ENCODE data around the gene TDG.
"Not testable (repeated sequence)": the region's sequence is repeated elsewhere in the genome, so short reads cannot be mapped to it uniquely, and the experiment has no call there.

Gene TDG

DNA sequence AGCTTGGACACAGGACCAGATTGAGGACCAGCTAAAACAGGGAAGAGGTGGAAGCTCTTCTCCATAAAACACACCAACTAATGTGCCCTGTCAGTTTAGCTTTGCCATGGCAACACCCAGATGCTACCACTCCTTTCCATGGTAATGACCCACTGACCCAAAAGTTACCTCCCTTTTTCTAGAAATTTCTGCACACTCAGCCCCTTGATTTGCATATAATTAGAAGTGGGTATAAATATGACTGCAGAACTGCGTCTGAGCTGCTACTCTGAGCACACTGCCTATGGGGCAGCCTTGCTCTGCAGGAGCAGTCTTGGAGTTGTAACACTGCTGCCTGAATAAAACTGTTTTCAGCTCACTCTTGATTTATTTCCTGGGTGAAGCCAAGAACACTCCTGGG lies 3.2 kb upstream of the TDG start:
- no peak for DNase-seq

- no peak for DNase-seq
These were observed 867 bp upstream of the TDG start for GRCh38 chr12:103964805-103965204.

GRCh38 chr12:103965255-103965589 lies 450 bp upstream of the TDG start:
- no peak for DNase-seq

GRCh38 chr12:103966736-103967135 lies 1.1 kb downstream of the TDG start:
- DNase-seq, result no peak

GRCh38 chr12:103969391-103969790 lies 3.7 kb downstream of the TDG start:
- no peak for DNase-seq

- DNase-seq, result no peak
These were observed 8.2 kb downstream of the TDG start for GRCh38 chr12:103973909-103974308.

- DNase-seq, result no peak
These were observed 9.7 kb downstream of the TDG start for GRCh38 chr12:103975368-103975767.

DNA sequence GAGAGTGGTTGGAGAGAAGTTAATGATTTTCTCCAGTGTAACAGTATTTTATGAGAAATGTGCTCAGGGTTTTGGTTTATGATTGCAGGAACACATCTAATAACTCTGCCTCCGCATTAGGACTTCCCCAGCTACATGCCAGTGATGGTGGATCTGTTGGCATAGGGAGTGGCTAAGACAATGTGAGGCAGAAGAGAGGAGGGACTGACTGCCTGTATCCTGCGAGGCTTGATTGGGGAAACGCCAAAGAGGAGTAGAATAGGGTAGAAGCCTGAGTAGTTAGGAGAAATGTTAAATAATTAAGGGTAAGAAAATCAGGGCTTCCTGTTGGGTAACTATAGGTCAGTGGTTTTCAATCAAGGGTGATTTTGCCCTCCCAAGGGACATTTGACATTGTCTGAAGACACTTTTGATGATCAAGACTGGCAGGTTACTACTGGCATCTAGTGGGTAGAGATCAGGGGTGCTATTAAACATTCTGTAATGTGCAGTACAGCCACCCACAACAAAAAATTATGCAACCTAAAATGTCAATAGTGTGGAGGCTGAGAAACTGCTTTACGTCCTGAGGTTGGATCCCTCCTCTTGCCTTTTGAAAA lies 12.8 kb downstream of the TDG start:
- no peak for DNase-seq

- no peak for DNase-seq
These were observed 21.2 kb downstream of the TDG start for GRCh38 chr12:103986829-103987228.

- DNase-seq, result peak; percentile 42 to 62
These were observed 28.6 kb downstream of the TDG start for GRCh38 chr12:103994235-103994634.

- no peak for DNase-seq
These were observed 30.9 kb downstream of the TDG start for GRCh38 chr12:103996595-103996994.

GRCh38 chr12:103997286-103997900 lies 31.7 kb downstream of the TDG start:
- DNase-seq, result no peak

DNA sequence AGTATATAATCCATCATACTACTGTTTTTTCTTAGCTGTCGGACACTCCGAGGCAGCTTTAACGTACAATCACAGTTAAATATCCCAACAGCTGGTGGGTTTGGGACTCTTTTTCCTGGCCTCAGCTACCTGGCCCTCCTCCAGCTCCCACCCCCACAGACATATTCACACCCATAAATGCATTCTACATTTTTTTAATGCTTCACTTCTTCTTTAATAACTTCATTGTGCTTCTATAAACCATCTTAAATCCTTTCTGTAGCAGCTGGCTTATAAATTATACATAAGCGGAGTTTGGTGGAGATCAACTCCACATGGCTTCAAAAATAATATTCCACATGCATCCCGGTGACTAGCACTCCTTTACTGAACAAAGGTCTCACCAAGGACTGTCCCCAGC lies 33.3 kb downstream of the TDG start:
- no peak for DNase-seq

DNA sequence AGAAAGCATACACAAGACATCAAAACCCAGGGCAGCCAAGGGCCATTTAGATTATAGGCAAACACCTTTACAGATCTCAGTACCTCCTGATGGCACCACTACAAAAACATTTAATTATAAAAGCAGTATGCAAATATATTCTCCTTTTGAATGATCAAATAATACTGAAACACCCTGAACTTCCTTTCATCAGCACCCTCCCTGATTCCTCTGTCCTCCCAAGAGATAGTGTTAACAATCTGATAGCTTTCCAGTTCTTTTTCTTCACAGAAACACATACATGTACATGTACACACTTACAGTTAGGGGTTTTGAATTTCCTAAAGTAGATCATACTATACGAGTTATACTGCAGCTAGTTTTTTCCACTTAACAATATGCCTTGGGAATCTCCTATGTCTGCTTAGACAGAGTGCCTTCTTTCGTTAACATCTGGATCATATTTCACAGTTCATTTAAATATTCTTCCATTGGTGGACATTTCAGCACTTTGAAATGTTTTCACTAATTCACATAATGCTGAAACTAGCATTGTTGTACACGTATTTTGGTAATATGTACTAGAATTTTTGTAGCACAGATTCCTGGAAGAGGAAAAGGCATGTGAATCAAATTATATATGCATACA lies 35.2 kb downstream of the TDG start:
- DNase-seq, result no peak

DNA sequence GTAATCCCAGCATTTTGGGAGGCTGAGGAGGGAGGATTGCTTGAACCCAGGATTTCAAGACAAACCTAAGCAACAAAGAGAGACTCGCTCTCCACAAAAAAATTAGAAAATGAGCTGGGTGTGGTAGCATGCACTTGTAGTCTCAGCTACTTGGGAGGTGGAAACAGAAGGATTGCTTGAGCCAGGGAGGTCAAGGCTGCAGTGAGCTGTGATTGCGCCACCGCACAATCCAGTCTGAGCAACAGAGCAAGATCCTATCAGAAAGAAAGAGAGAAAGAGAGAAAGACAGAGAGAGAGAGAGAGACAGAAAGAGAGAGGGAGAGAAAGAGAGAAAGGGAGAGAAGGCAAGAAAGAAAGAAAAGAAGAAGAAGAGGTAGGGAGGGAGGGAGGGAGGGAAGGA lies 37.0 kb downstream of the TDG start:
- no peak for DNase-seq

GRCh38 chr12:104003596-104003995 lies 37.9 kb downstream of the TDG start:
- DNase-seq, result no peak

DNA sequence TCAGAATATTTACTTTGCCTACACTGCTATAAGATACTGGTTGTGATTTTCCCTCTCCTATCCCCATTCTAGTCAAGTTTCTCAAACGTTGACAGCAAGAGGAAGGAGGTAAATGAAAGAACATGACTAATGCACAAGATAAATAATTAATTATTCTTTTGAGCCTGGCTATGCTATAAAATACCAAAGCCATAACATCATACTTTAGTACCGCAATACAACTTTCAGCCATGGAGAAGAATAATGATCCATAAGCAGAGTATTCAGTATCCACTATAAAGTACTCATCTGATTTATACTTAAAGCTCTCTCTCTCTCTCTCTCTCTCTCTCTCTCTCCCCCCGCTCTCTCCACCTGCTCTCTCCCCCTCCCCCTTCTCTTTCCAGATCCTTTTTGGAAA lies 41.3 kb downstream of the TDG start:
- no peak for DNase-seq

GRCh38 chr12:104010121-104010520 lies 44.4 kb downstream of the TDG start:
- no peak for DNase-seq

DNA sequence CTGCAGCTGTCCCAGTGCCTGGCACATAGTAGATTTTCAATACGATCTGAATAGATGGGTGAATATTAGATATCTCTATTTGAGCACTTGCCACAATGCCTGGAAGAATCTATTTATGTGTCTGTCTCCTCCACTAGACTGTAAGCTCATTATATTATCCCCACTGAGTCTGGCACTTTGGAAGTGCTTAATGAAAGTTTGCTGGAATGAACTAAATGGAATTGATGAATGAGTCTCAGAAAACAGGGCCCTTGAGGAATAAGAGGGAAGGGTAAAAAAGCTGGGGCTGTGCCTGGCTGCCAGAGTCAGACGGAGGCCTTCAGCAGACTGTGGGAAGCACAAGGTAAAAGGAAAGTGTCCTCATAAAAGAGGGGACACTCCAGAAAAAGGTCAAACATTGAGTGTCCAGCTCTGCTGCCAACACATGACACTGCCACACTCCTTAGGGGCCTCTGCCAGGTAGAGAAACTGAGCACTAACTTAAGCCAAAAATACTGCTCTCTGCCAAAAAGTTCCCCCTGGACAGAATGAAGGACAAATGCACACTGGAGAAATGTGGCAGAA lies 45.0 kb downstream of the TDG start:
- DNase-seq, result no peak

- no peak for DNase-seq
These were observed 45.6 kb downstream of the TDG start for GRCh38 chr12:104011253-104011652.

DNA sequence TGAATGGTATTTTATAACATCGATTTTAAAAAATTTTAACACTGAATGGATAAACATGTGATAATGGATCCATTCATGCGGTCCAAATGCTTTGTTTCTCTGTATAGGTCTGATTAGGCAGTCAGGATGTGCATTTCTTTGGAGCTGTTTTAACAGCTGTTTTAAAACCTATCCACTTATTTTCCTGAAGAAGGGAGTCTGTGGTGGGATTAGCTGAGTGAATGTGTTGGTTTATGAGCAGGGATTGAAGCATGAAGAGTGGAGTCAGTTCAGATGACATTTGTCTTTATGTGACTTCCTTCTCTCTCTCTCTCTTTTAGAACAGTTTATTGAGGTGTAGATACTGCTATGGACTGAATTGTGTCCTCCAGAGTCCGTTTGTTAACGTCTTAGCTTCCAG lies 46.7 kb downstream of the TDG start:
- no peak for DNase-seq

- not testable (repeated sequence) for DNase-seq
These were observed 56.2 kb downstream of the TDG start for GRCh38 chr12:104021862-104022261.

DNA sequence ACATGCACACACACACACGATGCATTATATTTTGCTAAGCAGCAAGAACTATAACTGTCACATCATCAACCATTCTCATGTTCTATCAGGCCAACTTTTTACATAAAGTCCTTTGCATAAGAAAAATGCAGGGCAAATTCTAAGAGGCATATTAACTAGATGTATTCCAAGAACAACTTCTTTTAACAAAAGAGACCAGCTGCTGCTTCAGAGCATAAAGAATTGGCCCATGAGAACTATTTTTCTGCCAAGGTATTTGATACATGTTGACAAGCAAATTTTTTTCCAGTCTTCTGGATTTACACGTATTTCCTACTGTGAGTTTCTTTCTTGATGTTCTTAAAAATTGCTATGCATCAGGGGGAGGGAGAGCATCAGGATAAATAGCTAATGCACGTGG lies 57.1 kb downstream of the TDG start:
- DNase-seq, result no peak

DNA sequence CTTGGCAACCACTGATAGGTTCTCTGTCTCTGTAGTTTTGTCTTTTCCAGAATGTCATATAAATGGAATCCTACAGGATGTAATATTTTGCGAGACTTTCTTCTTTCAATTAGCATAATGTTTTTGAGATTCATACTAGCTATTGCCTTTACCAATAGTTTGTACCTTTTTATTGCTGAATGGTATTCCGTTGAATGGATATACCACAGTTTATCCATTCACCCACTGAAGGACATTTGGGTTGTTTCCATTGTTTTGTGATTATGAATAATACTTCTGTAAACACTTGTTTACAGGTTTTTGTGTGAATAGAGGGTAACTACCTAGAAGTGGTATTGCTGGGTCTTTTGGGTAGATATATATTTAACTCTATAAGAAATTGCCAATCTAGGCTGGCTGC lies 58.0 kb downstream of the TDG start:
- no peak for DNase-seq

DNA sequence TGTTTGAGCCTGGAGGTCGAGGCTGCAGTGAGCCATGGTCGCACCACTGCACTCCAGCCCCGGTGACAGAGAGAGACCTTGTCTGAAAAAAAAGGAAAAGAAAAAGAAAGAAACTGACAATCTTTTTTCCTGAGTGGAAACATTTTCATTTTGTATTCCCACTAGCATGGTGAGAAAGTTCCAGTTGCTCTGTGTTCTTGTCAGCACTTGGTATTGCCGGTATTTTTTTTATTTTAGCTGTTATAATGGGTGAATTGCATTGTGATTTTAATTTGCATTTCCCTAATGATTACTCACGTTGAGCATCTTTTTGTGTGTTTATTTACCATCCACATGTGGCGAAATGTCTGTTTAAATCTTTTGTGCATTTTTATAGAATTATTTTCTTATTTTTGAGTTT lies 58.7 kb downstream of the TDG start:
- no peak for DNase-seq
